Ishikawa (cell line): Measurements from ENCODE around the gene QTRT2.

Experiments used
- CEBPB ChIP-seq: IDR thresholded peaks from 2 replicates; pipeline ENCODE4 v1.6.1; 2012
- CREB1 ChIP-seq: IDR thresholded peaks from 2 replicates; pipeline ENCODE4 v1.6.1; 2012; ENCODE audit warnings: low read depth
- EGR1 ChIP-seq: IDR thresholded peaks from 2 replicates; pipeline ENCODE4 v1.6.1; 2012
- EP300 ChIP-seq: IDR thresholded peaks from 2 replicates; pipeline ENCODE4 v1.6.1; 2012; ENCODE audit warnings: borderline replicate concordance
- MAX ChIP-seq: IDR thresholded peaks from 2 replicates; pipeline ENCODE4 v1.6.1; 2012
- RAD21 ChIP-seq: IDR thresholded peaks from 2 replicates; pipeline ENCODE4 v1.6.1; 2012; ENCODE audit warnings: low read depth
- REST ChIP-seq: IDR thresholded peaks from 2 replicates; pipeline ENCODE4 v1.6.1; 2012; ENCODE audit warnings: low read depth, mild to moderate bottlenecking
- TAF1 ChIP-seq: IDR thresholded peaks from 2 replicates; pipeline ENCODE4 v1.6.1; 2012; ENCODE audit warnings: low read depth, mild to moderate bottlenecking
- TCF12 ChIP-seq: IDR thresholded peaks from 2 replicates; pipeline ENCODE4 v1.6.1; 2012; ENCODE audit warnings: low read depth
- TEAD4 ChIP-seq: IDR thresholded peaks from 2 replicates; pipeline ENCODE4 v1.6.1; 2012
- USF1 ChIP-seq: IDR thresholded peaks from 2 replicates; pipeline ENCODE4 v1.6.1; 2012
- YY1 ChIP-seq: IDR thresholded peaks from 2 replicates; pipeline ENCODE4 v1.6.1; 2012; ENCODE audit warnings: low read depth
- ZBTB7A ChIP-seq: IDR thresholded peaks from 2 replicates; pipeline ENCODE4 v1.6.1; 2012; ENCODE audit warnings: low read depth

- TF ChIP-seq TAF1, result no peak
- no peak for TF ChIP-seq MAX
- no peak for TF ChIP-seq EP300
- TF ChIP-seq TCF12, result no peak
- no peak for TF ChIP-seq CEBPB
- TF ChIP-seq YY1, result no peak
- TF ChIP-seq USF1, result no peak
- no peak for TF ChIP-seq EGR1
- no peak for TF ChIP-seq REST
- no peak for TF ChIP-seq TEAD4
- no peak for TF ChIP-seq CREB1
- no peak for TF ChIP-seq ZBTB7A
- TF ChIP-seq RAD21, result no peak
Observed at GRCh38 chr3:114110439-114110838, 53.9 kb downstream of the QTRT2 start.
